HG03442 (cell line): ENCODE measurements around the gene DESI2.

Experiments
- ATAC-seq: cut with Tn5 transposase; IDR thresholded peaks from one replicate; pipeline ENCODE4 v1.9.1; 2021; ENCODE audit warnings: mild to moderate bottlenecking, moderate library complexity; ENCODE audit not compliant: unreplicated experiment

The DESI2 gene

GRCh38 chr1:244652623-244653438 is at the start of gene DESI2:
Gene DESI2 (plus strand): TSS chr1:244653126. CDS start chr1:244653314, 188 bp downstream.
- ATAC-seq: peak; percentile 94

- ATAC-seq: no peak
Measured at GRCh38 chr1:244603498-244603897, 49.4 kb upstream of the DESI2 start.

GRCh38 chr1:244605835-244606370 is 47.0 kb upstream of the DESI2 start:
- no peak for ATAC-seq

- no peak for ATAC-seq
Measured at GRCh38 chr1:244614113-244614836, 38.7 kb upstream of the DESI2 start.

- no peak for ATAC-seq
Measured at GRCh38 chr1:244614879-244615278, 38.0 kb upstream of the DESI2 start.

- no peak for ATAC-seq
Measured at GRCh38 chr1:244615301-244615700, 37.6 kb upstream of the DESI2 start.

GRCh38 chr1:244626709-244627108 is 26.2 kb upstream of the DESI2 start:
- ATAC-seq: no peak

- no peak for ATAC-seq
Measured at GRCh38 chr1:244628789-244629188, 24.1 kb upstream of the DESI2 start.

- ATAC-seq: no peak
Measured at GRCh38 chr1:244633140-244633539, 19.8 kb upstream of the DESI2 start.

GRCh38 chr1:244634546-244634945 is 18.4 kb upstream of the DESI2 start:
- no peak for ATAC-seq

GRCh38 chr1:244636488-244637259 is 16.3 kb upstream of the DESI2 start:
- ATAC-seq: no peak

- no peak for ATAC-seq
Measured at GRCh38 chr1:244639561-244639960, 13.4 kb upstream of the DESI2 start.

- no peak for ATAC-seq
Measured at GRCh38 chr1:244640917-244641316, 12.0 kb upstream of the DESI2 start.

GRCh38 chr1:244642526-244642925 is 10.4 kb upstream of the DESI2 start:
- no peak for ATAC-seq

- no peak for ATAC-seq
Measured at GRCh38 chr1:244642988-244643387, 9.9 kb upstream of the DESI2 start.

- ATAC-seq: no peak
Measured at GRCh38 chr1:244645414-244645813, 7.5 kb upstream of the DESI2 start.

- ATAC-seq: no peak
Measured at GRCh38 chr1:244645890-244646289, 7.0 kb upstream of the DESI2 start.

GRCh38 chr1:244647819-244648218 is 5.1 kb upstream of the DESI2 start:
- no peak for ATAC-seq

- ATAC-seq: no peak
Measured at GRCh38 chr1:244651956-244652622, 837 bp upstream of the DESI2 start.

GRCh38 chr1:244653439-244654107 is 647 bp downstream of the DESI2 start:
- no peak for ATAC-seq
